RWPE1 (cell line): ENCODE data around the gene LAMTOR3.

ENCODE experiments used
- CTCF ChIA-PET: fragments of 350-600 bp; sonication (Branson Sonifier 250); formaldehyde crosslinking; extraction: SDS; loops from one replicate; lab custom pipeline; 2021; lab: Yijun Ruan, JAX
- POLR2A ChIA-PET: fragments of 400-600 bp; formaldehyde crosslinking; extraction: SDS; loops from one replicate; lab custom pipeline; 2020; ENCODE audit warnings: antibody characterized with exemption; ENCODE audit not compliant: low non-redundant PET; lab: Yijun Ruan, JAX
- DNase-seq: peaks from one replicate; pipeline ENCODE4 v3.0.0; 2012; ENCODE audit warnings: low spot score
- H3K27ac ChIP-seq: fragments of 450-650 bp; 2 replicates; pipeline ENCODE4 v1.5.1; 2017
- CTCF ChIP-seq: fragments of 450-650 bp; conservative IDR thresholded peaks from 2 replicates; pipeline ENCODE4 v1.5.1; 2017; ENCODE audit warnings: low read depth, mild to moderate bottlenecking

The LAMTOR3 gene

GRCh38 chr4:99887837-99888236 is 6.4 kb downstream of the LAMTOR3 start:
- no peak for TF ChIP-seq CTCF
- no peak overlapping the region for H3K27ac ChIP-seq
- DNase-seq: no peak
- POLR2A ChIA-PET: no interaction called here
- CTCF ChIA-PET: interaction anchor here (0.6 kb wide), 1 partner anchor 80 kb away, joined by 3 read pairs; no protein-coding TSS in a partner anchor

GRCh38 chr4:99886146-99886545 is 8.1 kb downstream of the LAMTOR3 start:
- DNase-seq: no peak
- ChIA-PET POLR2A (no interaction called here), CTCF (interaction anchor here (1.5 kb wide), 1 partner anchor 72 kb away, joined by 3 read pairs; no protein-coding TSS in a partner anchor)
- H3K27ac ChIP-seq: no peak overlapping the region
- no peak for TF ChIP-seq CTCF

GRCh38 chr4:99885687-99886086 is 8.5 kb downstream of the LAMTOR3 start:
- CTCF ChIA-PET: interaction anchor here (0.6 to 1.5 kb wide), 2 partner anchors 72 to 414 kb away, joined by 3 to 4 read pairs; no protein-coding TSS in a partner anchor
- POLR2A ChIA-PET: no interaction called here
- no peak for DNase-seq
- no peak for TF ChIP-seq CTCF
- no peak overlapping the region for H3K27ac ChIP-seq

- DNase-seq: peak; percentile 30
- POLR2A ChIA-PET: no interaction called here
- H3K27ac ChIP-seq: no peak overlapping the region
- TF ChIP-seq CTCF: peak; percentile 64
- CTCF ChIA-PET: interaction anchor here (0.6 to 1.5 kb wide), 7 partner anchors 69 to 413 kb away, joined by 3 to 8 read pairs (median 6); no protein-coding TSS in a partner anchor
Measured at GRCh38 chr4:99885063-99885664, 9.1 kb downstream of the LAMTOR3 start.

- TF ChIP-seq CTCF: no peak
- CTCF ChIA-PET: interaction anchor here (1.3 kb wide), 1 partner anchor 71 kb away, joined by 3 read pairs; no protein-coding TSS in a partner anchor
- no peak overlapping the region for H3K27ac ChIP-seq
- no peak for DNase-seq
- POLR2A ChIA-PET: no interaction called here
Measured at GRCh38 chr4:99879458-99879857, 14.8 kb downstream of the LAMTOR3 start.

- no peak overlapping the region for H3K27ac ChIP-seq
- no peak for DNase-seq
- POLR2A ChIA-PET: no interaction called here
- CTCF ChIA-PET: interaction anchor here (1.3 kb wide), 1 partner anchor 71 kb away, joined by 3 read pairs; no protein-coding TSS in a partner anchor
- no peak for TF ChIP-seq CTCF
Measured at GRCh38 chr4:99878604-99879003, 15.6 kb downstream of the LAMTOR3 start.
